Right cardiac atrium (tissue), 5 donors: ENCODE measurements around the gene LAMA4. TPM values are rescaled to one million over a fixed set of nuclear protein-coding genes. Genes with fewer than 3 reads are reported as not detected.

Experiments used
- ATAC-seq, 2 donors: fragments of 200-7000 bp; cut with Tn5 transposase; one replicate each; pipeline versions ENCODE4 v1.8.0 to v1.9.1; 2020; ENCODE audit warnings: moderate library complexity in 2 of 2, mild to moderate bottlenecking in 1 of 2
- DNase-seq, 3 donors: peaks; one replicate each; pipeline ENCODE4 v3.0.0-alpha.2; 2020
- H3K27ac ChIP-seq: one replicate; pipeline ENCODE4 v1.5.1; 2013; ENCODE audit warnings: mild to moderate bottlenecking, low read length, control low read depth, moderate library complexity
- H3K27me3 ChIP-seq: one replicate; pipeline ENCODE4 v1.6.1; 2013; ENCODE audit not compliant: control insufficient read depth, insufficient read depth
- H3K4me1 ChIP-seq: one replicate; pipeline ENCODE4 v1.6.1; 2013; ENCODE audit warnings: low read length; ENCODE audit not compliant: control insufficient read depth, insufficient read depth
- H3K4me3 ChIP-seq: one replicate; pipeline ENCODE4 v1.5.1; 2013; ENCODE audit warnings: low read length, control low read depth
- H3K9me3 ChIP-seq: one replicate; pipeline ENCODE4 v1.6.1; 2013; ENCODE audit warnings: low read length; ENCODE audit not compliant: control insufficient read depth
- WGBS: extraction: QIAGEN DNeasy Blood & Tissue Kit; methylation state at CpG from one replicate; pipeline ENCODE4 v1.1.7; 2013; 5-methylcytosine and 5-hydroxymethylcytosine counted together
- intact Hi-C, 4 donors: fragments of 100-400 bp; cut with DNase I; formaldehyde crosslinking; loops; one replicate each; pipeline versions ENCODE4 v1.11.0 to v1.14.0; 2022 to 2023
- long read RNA-seq, 4 donors: library from polyadenylated mRNA; unstranded; transcript quantifications; one replicate each; pipeline ENCODE4 v2.0.0, GENCODE V29; 2020 to 2021
- polyA plus RNA-seq: library from polyadenylated mRNA; stranded (reverse); fragments of 200-250 nt; gene quantifications from one replicate; pipeline ENCODE4 v1.2.3, GENCODE V29; 2013
- total RNA-seq, 4 donors: library from RNA; stranded (reverse); fragmentation: NEBNext Ultra II Directional; extraction: Animal tissue kit (Norgen Biotek cat#: 25700); gene quantifications; one replicate each; pipeline ENCODE4 v1.2.1, GENCODE V29; 2021
- donor health status: healthy with polysubstance abuse.
- donor health status: DM: no; HTN: yes; CAD: no.
- donor health status: DM: no; HTN: no; CAD: no.
- donor health status: DM: no; HTN: yes; CAD: no; lungs with severe emphysema.
- donor health status: DM: yes; HTN: yes; CAD: no.

LAMA4 gene, protein sequence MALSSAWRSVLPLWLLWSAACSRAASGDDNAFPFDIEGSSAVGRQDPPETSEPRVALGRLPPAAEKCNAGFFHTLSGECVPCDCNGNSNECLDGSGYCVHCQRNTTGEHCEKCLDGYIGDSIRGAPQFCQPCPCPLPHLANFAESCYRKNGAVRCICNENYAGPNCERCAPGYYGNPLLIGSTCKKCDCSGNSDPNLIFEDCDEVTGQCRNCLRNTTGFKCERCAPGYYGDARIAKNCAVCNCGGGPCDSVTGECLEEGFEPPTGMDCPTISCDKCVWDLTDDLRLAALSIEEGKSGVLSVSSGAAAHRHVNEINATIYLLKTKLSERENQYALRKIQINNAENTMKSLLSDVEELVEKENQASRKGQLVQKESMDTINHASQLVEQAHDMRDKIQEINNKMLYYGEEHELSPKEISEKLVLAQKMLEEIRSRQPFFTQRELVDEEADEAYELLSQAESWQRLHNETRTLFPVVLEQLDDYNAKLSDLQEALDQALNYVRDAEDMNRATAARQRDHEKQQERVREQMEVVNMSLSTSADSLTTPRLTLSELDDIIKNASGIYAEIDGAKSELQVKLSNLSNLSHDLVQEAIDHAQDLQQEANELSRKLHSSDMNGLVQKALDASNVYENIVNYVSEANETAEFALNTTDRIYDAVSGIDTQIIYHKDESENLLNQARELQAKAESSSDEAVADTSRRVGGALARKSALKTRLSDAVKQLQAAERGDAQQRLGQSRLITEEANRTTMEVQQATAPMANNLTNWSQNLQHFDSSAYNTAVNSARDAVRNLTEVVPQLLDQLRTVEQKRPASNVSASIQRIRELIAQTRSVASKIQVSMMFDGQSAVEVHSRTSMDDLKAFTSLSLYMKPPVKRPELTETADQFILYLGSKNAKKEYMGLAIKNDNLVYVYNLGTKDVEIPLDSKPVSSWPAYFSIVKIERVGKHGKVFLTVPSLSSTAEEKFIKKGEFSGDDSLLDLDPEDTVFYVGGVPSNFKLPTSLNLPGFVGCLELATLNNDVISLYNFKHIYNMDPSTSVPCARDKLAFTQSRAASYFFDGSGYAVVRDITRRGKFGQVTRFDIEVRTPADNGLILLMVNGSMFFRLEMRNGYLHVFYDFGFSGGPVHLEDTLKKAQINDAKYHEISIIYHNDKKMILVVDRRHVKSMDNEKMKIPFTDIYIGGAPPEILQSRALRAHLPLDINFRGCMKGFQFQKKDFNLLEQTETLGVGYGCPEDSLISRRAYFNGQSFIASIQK (N-terminal part only)
- total RNA-seq (10 to 100 TPM; 32.0 to 45.8 (median 33.4) TPM), polyA plus RNA-seq (24.2 TPM)
- long read RNA-seq, donor 1, full-length matches to known transcripts, result 6 of 24 reads
- long read RNA-seq, donor 1, partial matches to known transcripts, result 13 of 24 reads
- long read RNA-seq, donor 1, other reads (novel, unspliced or antisense), result 5 of 24 reads
- long read RNA-seq, donor 2, partial matches to known transcripts, result 2 of 5 reads
- long read RNA-seq, donor 2, other reads (novel, unspliced or antisense), result 2 of 5 reads
- long read RNA-seq, donor 3, full-length matches to known transcripts, result 21 of 93 reads
- long read RNA-seq, donor 3, partial matches to known transcripts, result 64 of 93 reads
- long read RNA-seq, donor 3, other reads (novel, unspliced or antisense), result 8 of 93 reads
- long read RNA-seq, donor 4, full-length matches to known transcripts, result 4 of 11 reads
- long read RNA-seq, donor 4, partial matches to known transcripts, result 6 of 11 reads
- long read RNA-seq, donor 4, other reads (novel, unspliced or antisense), result 1 of 11 reads

DNA sequence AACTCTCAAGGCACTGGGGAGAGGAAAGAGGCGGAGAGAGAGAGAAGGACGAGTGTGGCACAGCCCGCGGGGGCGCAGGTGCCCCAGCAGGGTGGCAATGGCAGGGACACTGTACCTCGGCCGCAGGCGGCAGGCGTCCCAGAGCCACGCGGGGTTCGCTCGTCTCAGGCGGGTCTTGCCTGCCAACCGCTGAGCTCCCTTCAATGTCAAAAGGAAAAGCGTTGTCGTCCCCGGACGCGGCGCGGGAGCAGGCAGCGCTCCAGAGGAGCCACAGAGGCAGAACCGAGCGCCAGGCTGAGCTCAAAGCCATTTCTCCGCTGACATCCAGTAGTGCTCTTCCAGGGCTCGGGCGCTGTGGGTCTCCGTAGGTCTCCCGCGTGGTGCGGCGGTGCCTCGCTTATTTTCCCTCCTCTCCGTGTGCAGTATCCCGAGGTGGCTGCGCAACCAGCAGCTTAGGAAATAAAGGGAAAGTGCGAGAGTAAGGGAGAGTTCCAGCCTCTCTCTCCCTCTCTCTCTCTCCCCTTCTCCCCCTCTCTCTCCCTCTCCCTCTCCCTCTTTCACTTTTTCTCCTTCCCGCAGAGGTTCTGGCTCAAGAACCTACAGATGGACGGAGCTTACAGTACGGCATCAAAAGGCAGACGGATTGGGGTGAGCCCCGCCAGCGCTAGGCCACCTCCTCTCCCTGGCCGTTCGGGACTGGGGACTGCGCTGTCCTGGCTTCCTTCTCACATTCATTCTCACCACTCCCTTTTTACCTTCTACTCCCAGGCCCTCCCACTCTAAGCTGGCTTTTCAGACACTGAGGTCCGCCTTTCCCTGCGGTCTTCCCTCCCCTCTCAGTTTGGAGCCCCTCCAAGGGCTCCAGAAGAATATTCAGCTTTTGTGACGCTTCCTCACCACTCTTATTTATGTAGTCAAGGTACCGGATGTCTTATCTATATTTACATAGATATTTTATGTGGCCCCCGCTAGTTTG, at the start of gene LAMA4:
LAMA4 (minus strand) TSS at position 727 of the 976 bp plus-strand sequence; CDS start at position 310, 417 bp downstream.
- Histone ChIP-seq H3K4me3 (peak within 1 kb of the TSS; percentile 72), H3K27me3 (no peaks in the 10 kb centered on the region), H3K9me3 (no peaks in the 10 kb centered on the region), H3K27ac (peak within 1 kb of the TSS; percentile 94), H3K4me1 (peaks cover 13% of the 10 kb centered on the region)
- DNase-seq (peak; percentile 59 to 86 (median 85)), ATAC-seq (peak; percentile 73 to 81)
- WGBS, result 2% methylated on average over 52 of the region's 52 CpGs
- intact Hi-C loops, result loop anchor here in 1 of 4 donors (10.0 kb wide), 1 partner anchor 69 kb away; no protein-coding TSS in a partner anchor

DNA sequence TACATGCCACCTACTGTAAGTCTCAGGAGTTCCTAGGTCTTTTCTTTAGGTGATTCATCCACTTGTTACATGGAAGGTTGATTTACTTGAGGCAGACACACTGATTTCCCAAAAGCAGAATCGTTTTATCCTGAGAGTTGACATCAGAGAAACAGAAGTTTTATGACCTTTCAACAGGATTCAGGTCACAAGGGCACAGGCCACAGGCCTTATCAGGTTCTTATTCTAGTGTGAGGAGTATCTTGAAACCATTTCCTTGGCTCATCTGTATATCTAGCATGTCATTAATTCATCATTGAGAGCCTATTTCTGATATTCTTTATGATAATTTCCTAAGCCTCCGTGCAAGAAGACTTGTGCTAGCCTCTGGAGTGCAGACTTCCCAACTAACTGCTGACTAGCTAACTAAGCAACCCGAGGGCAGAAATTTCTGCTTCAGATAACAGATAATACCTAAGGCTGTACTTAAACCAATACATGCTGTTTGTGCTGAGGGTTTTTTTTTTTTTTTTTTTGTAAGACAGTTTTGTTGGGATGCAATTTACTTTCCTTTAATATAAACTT, 47.9 kb upstream of the LAMA4 start:
- no peak overlapping the region for H3K27ac ChIP-seq
- H3K27me3 ChIP-seq, result no peaks in the 10 kb centered on the region
- DNase-seq (no peak), ATAC-seq (no peak)
- no peaks in the 10 kb centered on the region for H3K9me3 ChIP-seq
- H3K4me1 ChIP-seq, result peaks cover 3% of the 10 kb centered on the region
- WGBS, result 53% methylated on average over 3 of the region's 3 CpGs
- intact Hi-C loops, result no loop called here
- no peak overlapping the region for H3K4me3 ChIP-seq

DNA sequence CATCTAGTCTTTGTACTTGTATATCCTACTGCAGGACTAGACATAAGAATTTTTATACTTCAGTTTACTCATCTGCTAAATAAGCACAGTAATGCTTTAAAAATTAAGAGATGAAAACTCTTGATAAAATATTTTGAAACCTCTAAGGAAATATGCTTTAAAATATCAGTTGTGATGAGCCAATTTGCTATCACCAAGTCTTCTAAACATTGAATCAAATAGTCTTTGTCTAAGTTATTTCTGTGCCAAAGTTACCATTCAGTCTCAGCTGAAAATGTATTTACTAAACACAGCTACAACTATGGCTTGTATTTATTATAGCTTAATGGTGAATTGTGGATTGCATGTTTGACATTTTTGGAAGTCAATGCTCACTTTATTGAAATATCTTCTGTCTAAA, 46.5 kb upstream of the LAMA4 start:
- no peak for ATAC-seq

DNA sequence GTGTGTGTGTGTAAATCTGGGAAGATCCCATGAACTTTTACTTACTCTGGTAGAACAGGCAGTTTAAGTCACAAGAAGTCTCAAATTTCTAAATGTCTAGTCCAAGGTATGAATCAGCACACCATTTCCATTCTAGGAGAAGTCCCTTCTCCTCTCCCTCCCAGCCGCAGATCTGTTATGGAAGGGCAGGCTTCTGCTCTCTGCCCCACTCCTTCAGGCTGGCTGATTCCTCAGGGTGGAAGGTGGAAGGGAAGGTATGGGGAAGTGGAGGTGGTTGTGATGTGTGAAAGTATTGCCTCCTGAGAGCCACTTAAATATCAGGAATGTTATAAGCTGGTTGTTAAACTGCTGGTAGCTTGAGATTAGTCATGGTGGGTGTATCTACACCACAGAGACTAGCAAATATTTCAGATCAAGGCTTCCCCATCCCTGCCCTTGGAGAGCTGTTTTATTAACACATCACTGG, 44.5 kb upstream of the LAMA4 start:
- Histone ChIP-seq H3K9me3 (no peaks in the 10 kb centered on the region), H3K4me3 (no peak overlapping the region), H3K27ac (peak overlapping the region; percentile 88), H3K4me1 (peaks cover 3% of the 10 kb centered on the region), H3K27me3 (no peaks in the 10 kb centered on the region)
- intact Hi-C loops, result no loop called here
- ATAC-seq (peak; percentile 28 to 48), DNase-seq (no peak)
- 66% methylated on average over 1 of the region's 1 CpG for whole genome bisulfite sequencing

More for the DNA sequence above, 46.5 kb upstream of the LAMA4 start:
- Histone ChIP-seq H3K9me3 (no peaks in the 10 kb centered on the region), H3K4me1 (peaks cover 3% of the 10 kb centered on the region), H3K4me3 (no peak overlapping the region), H3K27ac (no peak overlapping the region), H3K27me3 (no peaks in the 10 kb centered on the region)
- intact Hi-C loops, result no loop called here
- no peak for DNase-seq

DNA sequence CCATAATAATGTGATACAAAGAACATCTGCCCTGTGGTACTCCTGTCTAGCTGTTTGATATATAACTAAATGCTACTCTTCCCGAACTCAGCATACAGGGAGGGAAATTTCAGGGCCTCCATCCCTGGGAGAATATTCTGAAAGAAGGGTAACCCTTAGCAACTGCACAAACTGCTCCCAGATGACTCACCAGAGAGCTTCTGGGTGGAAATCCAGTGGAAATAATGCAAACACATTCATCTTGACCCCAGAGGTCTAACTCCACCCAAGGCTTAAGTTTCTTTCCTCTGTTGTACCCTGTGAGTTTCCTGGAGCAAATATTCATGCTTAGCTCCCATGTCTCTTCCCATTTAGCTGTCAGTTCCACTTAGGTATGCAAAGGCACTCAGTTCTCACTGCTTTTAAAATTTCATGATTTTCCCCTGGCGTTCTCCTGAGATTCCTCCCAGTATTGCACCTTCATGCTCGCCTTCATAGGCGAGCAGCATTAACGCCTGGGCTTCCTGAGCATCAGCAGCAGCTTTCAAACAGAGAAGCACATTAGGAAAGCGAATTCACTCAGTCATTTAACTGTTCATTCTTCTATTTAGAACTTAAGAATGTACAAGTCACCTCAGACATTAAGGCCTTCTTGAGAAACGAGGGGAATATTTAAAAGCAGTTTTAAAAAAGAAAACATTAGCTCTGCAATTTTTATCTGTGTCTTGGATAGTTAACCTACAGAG, 43.8 kb upstream of the LAMA4 start:
- ATAC-seq (peak; percentile 85 to 99), DNase-seq (no peak)
- 57% methylated on average over 7 of the region's 7 CpGs for WGBS
- H3K27ac ChIP-seq, result peak overlapping the region; percentile 77
- intact Hi-C loops, result no loop called here
- H3K4me3 ChIP-seq, result no peak overlapping the region
- peaks cover 3% of the 10 kb centered on the region for H3K4me1 ChIP-seq
- no peaks in the 10 kb centered on the region for H3K27me3 ChIP-seq
- no peaks in the 10 kb centered on the region for H3K9me3 ChIP-seq

DNA sequence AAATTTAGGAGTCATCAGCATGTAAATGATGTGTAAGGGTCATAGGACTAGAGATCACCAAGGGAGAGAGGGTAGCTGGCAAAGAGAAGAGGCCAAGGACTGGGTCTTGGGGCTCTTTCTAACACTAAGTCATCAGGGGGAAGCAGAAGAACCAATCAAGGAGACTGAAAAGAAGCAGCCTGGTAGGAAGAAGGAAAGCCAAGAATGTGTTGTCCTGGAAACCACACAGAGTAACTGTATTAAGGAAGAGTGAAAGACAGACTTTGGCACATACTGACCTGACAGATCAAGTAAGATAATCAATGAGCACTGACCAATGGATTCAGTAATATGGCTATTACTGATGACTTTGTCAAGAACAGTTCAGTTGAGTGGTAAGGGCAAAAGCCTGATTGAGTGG, 42.3 kb upstream of the LAMA4 start:
- H3K4me1 ChIP-seq, result peaks cover 5% of the 10 kb centered on the region
- H3K9me3 ChIP-seq, result no peaks in the 10 kb centered on the region
- no peaks in the 10 kb centered on the region for H3K27me3 ChIP-seq
- intact Hi-C loops, result no loop called here
- no peak for ATAC-seq
- H3K4me3 ChIP-seq, result no peak overlapping the region
- DNase-seq, result no peak
- no peak overlapping the region for H3K27ac ChIP-seq

DNA sequence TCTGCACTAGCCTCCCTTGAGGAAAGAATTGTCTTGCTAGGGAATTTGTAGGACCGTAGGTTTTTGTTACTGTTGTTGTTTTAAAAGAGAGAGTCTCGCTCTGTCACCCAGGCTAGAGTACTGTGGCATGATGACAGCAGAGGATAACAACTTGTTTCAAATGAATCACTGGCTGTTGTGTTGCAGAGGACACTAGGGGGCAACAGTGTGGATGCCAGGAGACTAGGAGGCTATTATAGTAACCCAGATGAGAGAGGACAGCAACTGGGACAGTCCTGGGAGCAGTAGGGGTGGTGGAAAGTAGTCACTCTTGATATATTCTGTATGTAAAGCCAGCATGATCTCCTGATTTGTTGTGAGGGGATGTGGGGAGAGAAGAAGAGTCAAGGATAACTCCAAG, 41.8 kb upstream of the LAMA4 start:
- Histone ChIP-seq H3K27ac (no peak overlapping the region), H3K4me1 (peaks cover 5% of the 10 kb centered on the region), H3K4me3 (no peak overlapping the region), H3K9me3 (no peaks in the 10 kb centered on the region), H3K27me3 (no peaks in the 10 kb centered on the region)
- DNase-seq, result no peak
- 67% methylated on average over 2 of the region's 2 CpGs for WGBS
- peak; percentile 25 to 50 for ATAC-seq
- intact Hi-C loops, result no loop called here

DNA sequence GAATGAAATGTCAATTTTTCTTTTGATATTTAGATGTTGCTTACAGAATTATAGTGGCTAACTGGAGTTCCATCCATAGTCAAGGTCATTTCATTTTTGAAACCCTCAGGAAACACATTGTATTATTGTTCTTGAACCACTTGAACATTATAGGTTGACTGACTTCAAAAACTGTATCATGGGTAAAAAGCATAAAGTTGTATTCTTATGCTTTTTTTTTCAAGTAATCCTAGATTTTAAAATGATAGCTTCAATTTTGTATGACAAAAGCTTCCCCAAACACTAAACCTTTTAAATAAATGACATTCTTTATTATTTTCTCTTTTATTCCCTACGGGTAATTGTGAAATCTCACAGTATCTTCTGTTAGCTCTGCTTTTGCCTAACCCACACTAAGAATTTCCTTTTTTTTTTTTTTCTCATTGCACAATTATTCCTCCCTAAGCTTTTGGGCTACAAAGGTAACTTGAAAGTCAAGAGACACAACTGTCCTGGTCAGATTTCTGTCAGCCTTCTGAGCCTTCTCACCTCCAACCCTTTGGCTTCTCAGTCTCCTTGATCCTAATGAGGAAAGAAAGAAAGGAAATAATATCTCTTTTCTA, 36.9 kb upstream of the LAMA4 start:
- intact Hi-C loops, result no loop called here
- DNase-seq (no peak), ATAC-seq (no peak)
- H3K4me1 ChIP-seq, result peaks cover 5% of the 10 kb centered on the region
- H3K9me3 ChIP-seq, result no peaks in the 10 kb centered on the region
- no peak overlapping the region for H3K4me3 ChIP-seq
- H3K27me3 ChIP-seq, result no peaks in the 10 kb centered on the region
- H3K27ac ChIP-seq, result no peak overlapping the region
- WGBS, result 72% methylated on average over 1 of the region's 1 CpG
